ENCODE results near the gene TRAPPC2.
A peak's percentile ranks its signal among the peaks of the same experiment; 100 is the strongest.

TRAPPC2 gene

DNA sequence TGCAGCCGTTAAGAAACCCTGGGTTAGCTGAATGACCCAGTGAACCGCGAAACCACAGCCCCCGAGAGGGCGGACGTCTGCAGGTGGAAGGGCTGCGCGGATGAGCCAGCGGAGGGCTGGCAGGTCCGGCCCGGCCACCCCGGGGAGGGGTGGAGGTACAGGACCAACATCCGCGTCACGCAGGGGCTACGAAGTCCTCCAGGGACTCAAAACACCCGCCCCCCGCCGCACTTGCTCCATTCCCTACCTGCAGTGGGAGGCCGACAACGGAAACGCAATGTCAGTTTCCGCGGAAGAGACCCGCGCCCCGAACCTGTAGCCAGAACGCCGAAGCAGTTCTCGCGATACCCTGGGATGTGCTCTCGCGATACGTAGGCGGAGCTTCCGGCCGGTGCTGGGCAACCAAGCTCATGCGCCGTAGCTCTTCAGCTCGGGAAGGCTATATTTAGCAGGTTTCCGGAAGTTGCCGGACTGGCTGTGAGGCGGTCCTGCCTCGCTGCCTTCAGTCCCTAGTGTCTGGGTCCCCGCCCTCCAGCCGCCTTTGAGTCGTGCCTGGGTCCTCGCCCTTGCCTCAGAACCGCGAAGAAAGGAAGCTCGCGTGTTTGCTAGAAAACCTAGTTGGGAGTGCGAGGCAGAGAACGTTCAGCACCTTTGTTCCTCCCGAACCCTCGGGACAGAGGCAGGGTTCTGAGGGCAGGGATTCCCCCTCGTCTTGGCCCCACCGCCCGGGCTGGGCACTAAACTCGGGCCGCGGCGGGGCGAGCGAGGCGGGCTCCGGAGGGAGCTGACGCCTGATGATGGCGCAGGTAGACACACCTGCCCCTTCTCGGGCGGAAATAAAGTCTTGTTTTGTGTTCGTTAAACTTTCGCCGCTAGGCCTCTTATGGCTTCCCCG lies at the start of gene TRAPPC2, which contains the start of gene OFD1:
TSS of gene TRAPPC2 (minus strand) at position 343 of the 895 bp plus-strand sequence. CDS start 14,657 bp downstream, outside the sequence.
TSS of gene OFD1 (plus strand) at position 471 of the 895 bp plus-strand sequence. CDS start at position 795, 324 bp downstream.
- DNase-seq (peak; percentile 84), ATAC-seq (peak; percentile 98)
- Mint-ChIP-seq H3K4me1 (peaks cover 51% of the 10 kb centered on the region), H3K27me3 (no peaks in the 10 kb centered on the region), H3K4me3 (peak within 1 kb of the TSS; percentile 89), H3K36me3 (ENCODE audit: low read depth) (peaks cover 29% of the 10 kb centered on the region), H3K9me3 (no peaks in the 10 kb centered on the region), H3K27ac (peak within 1 kb of the TSS; percentile 94)

DNA sequence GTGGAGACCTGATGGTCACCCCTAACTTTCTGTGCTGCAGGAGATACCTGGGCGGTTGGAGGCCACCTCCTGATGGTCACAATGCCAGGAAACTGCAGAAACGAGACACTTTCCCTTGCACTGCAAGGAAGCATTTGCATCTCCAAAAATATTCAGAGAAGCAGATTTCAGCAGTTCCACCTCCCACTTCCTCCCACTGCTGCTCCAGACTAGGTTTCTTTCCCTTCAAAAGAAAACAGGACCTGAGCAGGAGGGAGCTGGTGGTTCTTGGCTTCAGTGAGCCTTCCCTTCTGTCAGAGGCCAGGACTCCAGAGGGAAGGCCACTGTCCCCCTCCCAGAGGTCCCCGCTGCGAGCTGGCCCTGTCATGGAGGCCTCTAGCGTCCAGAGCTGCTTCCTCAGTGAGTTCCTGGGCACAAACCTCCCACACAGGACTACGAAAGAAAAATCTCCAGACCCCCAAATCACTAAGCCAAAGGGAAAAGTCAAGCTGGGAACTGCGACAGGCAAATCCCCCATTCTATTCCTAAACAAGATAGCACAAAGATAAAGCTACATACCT lies 46.5 kb upstream of the TRAPPC2 start:
- H3K9me3 Mint-ChIP-seq: no peaks in the 10 kb centered on the region
- H3K4me1 Mint-ChIP-seq: peaks cover 8% of the 10 kb centered on the region
- H3K4me3 Mint-ChIP-seq: no peak overlapping the region
- no peak for DNase-seq
- no peak overlapping the region for H3K27ac Mint-ChIP-seq
- peaks cover under 1% of the 10 kb centered on the region for H3K36me3 Mint-ChIP-seq (ENCODE audit: low read depth)
- ATAC-seq: no peak
- no peaks in the 10 kb centered on the region for H3K27me3 Mint-ChIP-seq

DNA sequence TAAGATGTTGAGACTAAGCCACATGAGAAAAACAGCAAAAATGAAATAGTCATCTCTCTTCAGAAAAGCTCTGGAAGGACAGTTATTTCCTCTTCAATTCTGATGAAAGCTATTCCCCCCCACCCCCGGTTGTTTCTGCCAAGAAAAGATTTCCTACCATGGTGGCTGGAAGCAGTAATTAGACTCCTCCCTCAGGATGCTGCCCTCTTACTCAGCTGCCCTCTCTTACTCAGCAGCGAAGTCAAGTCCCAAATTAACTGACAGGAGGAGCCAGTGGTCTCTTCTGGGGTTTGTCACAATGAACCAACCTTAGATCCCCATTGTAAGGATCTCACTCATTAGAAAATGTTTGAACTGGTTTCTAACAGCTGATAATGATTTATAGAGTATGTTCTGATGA lies 44.5 kb upstream of the TRAPPC2 start:
- no peak for DNase-seq

DNA sequence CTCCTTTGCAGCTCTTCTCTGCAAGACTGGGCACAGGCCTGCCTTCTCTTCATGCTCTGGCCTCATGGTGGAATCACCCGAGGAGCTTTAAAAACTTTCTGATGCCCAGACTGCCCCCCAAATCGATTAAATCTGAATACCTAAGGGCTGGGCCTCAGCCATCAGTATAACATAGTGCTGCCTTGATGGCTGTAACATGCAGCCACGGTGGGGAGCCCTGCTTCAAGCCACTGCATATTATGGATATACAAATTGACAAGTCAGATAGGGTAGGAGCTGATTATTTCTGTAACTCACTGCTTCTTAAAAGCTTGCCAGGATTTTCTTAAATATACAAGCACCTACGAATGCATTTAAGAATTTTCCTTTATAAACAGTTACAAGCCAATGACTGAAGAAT lies 42.0 kb upstream of the TRAPPC2 start:
- DNase-seq: no peak
- no peaks in the 10 kb centered on the region for H3K9me3 Mint-ChIP-seq
- no peak overlapping the region for H3K27ac Mint-ChIP-seq
- H3K4me3 Mint-ChIP-seq: no peak overlapping the region
- H3K4me1 Mint-ChIP-seq: peaks cover 8% of the 10 kb centered on the region
- H3K27me3 Mint-ChIP-seq: no peaks in the 10 kb centered on the region
- ATAC-seq: no peak
- H3K36me3 Mint-ChIP-seq (ENCODE audit: low read depth): peaks cover 10% of the 10 kb centered on the region

More for the DNA sequence above, 44.5 kb upstream of the TRAPPC2 start:
- peak; percentile 49 for ATAC-seq
- H3K27me3 Mint-ChIP-seq: no peaks in the 10 kb centered on the region
- peaks cover 8% of the 10 kb centered on the region for H3K4me1 Mint-ChIP-seq
- H3K4me3 Mint-ChIP-seq: no peak overlapping the region
- H3K36me3 Mint-ChIP-seq (ENCODE audit: low read depth): peaks cover 4% of the 10 kb centered on the region
- no peaks in the 10 kb centered on the region for H3K9me3 Mint-ChIP-seq
- peak overlapping the region; percentile 27 for H3K27ac Mint-ChIP-seq

DNA sequence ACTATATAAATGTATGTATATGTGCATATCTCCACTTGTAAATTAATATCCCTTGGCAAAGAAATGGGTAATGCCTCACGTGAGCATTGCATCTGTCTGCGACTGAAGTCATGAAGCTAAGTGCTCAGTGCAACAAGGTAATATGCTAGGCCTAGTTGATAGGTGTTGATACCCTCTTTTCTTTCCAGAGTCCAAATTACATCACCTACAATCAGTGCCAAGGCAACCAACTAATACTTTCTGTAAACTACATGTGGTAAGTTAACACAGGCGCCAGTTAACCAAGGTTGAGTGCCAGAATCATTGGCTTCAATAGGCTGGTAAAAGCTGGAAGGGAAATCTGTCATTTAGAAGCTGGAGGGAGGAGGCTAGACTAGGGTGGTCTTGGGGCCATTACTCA lies 41.4 kb upstream of the TRAPPC2 start:
- DNase-seq: no peak
- no peak for ATAC-seq
- Mint-ChIP-seq H3K27me3 (no peaks in the 10 kb centered on the region), H3K9me3 (no peaks in the 10 kb centered on the region), H3K27ac (no peak overlapping the region), H3K36me3 (ENCODE audit: low read depth) (peaks cover 10% of the 10 kb centered on the region), H3K4me3 (no peak overlapping the region), H3K4me1 (peaks cover 8% of the 10 kb centered on the region)

DNA sequence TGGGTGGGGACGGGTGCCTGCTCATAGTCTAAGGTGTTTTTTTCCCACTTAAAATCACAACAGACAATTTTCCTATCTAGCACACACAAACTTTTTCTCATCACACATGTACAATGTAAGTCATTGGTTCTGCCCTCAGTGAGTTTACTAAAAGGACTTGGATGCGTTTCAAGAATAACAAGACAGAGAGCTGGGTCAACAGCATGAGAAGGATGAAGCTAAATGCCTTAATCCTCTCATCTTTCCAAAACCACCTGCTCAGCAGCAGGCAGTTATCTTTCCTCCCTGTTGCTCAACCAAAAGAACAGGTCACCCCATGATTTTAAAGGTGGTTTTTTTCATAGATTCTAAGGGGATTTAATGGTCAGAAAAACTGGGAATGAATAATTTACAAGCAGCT lies 40.3 kb upstream of the TRAPPC2 start:
- Mint-ChIP-seq H3K4me3 (no peak overlapping the region), H3K27me3 (no peaks in the 10 kb centered on the region), H3K4me1 (peaks cover 16% of the 10 kb centered on the region), H3K36me3 (ENCODE audit: low read depth) (peaks cover 15% of the 10 kb centered on the region), H3K9me3 (no peaks in the 10 kb centered on the region), H3K27ac (no peak overlapping the region)
- no peak for DNase-seq
- no peak for ATAC-seq

DNA sequence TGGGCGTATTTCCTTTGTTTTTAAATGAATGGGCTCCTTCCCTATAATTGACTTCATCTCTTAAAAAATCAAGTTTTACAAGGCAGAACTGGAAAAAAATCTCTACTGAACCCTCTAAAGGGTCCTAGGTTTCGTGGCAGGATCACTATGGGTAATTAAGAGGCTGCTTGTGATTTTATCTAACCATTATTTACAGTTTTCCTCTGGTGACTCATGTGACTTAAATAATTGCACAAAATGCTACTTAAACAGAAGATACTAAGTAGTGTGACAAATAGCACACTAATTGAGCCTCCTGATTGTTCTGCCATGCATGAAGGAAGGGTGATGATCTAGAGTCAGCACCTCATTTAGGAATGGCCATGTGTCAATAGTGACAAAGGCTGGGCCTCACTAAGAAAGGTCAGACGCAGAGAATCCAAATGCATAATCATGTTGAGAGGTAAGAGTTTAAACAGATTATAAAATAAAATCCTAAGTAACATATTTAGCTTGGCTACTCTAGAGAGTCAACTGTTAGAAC lies 35.7 kb upstream of the TRAPPC2 start:
- Mint-ChIP-seq H3K27me3 (no peaks in the 10 kb centered on the region), H3K4me3 (no peak overlapping the region), H3K4me1 (peaks cover 8% of the 10 kb centered on the region), H3K36me3 (ENCODE audit: low read depth) (peaks cover 21% of the 10 kb centered on the region), H3K9me3 (no peaks in the 10 kb centered on the region), H3K27ac (no peak overlapping the region)
- no peak for DNase-seq
- ATAC-seq: no peak

DNA sequence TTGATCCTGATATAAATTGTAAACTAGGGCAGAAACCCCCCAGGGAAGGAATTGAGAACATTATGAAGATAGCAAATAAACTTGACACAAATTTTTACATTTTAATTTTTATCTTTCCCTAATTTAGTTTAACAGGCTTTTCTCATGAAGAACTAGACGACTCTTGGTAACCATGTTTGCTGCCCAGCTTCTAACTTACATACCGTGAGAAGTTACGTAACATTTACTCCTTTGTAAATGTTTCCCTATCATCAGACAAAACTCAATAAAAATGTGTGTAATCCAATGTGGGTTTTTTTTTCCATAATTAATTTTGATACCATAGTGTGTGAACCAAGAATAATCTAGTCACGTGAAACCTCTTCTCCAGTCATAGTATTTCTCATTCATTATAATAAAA lies 34.5 kb upstream of the TRAPPC2 start:
- ATAC-seq (no peak), DNase-seq (no peak)
- Mint-ChIP-seq H3K27ac (no peak overlapping the region), H3K9me3 (no peaks in the 10 kb centered on the region), H3K4me3 (no peak overlapping the region), H3K36me3 (ENCODE audit: low read depth) (peaks cover 24% of the 10 kb centered on the region), H3K4me1 (peaks cover 8% of the 10 kb centered on the region), H3K27me3 (no peaks in the 10 kb centered on the region)

DNA sequence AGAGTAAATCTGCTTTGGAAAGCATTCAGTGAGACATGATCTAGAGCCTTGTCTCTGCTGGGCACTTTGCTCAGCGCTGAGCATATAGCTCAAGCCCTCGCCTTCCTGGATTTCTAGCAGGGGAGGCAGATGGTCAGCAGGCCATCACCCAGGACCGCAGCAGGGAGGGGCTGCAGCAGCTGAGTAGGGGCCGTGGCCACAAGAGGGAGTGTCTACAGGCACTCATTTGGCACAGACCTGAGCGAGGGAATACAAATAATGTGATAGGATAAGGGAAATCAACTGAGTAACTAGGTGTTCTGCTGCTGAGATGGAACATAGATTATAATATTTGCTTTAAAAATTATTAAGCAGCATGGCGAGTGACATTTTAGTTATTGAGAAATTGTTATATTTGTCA lies 30.3 kb upstream of the TRAPPC2 start:
- H3K4me1 Mint-ChIP-seq: peaks cover 13% of the 10 kb centered on the region
- no peak overlapping the region for H3K4me3 Mint-ChIP-seq
- ATAC-seq: no peak
- H3K36me3 Mint-ChIP-seq (ENCODE audit: low read depth): peaks cover 21% of the 10 kb centered on the region
- H3K9me3 Mint-ChIP-seq: no peaks in the 10 kb centered on the region
- no peak for DNase-seq
- no peaks in the 10 kb centered on the region for H3K27me3 Mint-ChIP-seq
- H3K27ac Mint-ChIP-seq: no peak overlapping the region

DNA sequence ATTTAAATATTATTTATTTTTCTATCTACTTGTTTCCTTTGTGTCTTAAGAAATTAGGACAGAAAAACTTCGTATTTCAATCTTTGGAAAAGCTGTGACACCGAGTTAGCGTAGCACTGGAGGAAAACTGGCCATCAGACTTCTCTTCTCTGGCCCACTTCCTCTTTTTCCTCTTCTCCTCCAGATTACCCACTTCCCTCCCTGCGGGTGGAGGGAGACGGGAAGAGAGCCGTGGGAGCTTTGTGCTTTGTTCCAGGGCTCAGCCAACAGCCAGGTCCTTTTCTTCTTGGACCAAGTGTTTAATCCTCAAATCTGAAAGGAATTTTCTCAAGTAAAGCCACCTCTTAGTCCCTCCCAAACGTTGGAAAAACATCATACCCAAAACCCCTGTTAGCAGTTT lies 29.9 kb upstream of the TRAPPC2 start:
- Mint-ChIP-seq H3K4me1 (peaks cover 16% of the 10 kb centered on the region), H3K36me3 (ENCODE audit: low read depth) (peaks cover 20% of the 10 kb centered on the region), H3K27me3 (no peaks in the 10 kb centered on the region), H3K27ac (no peak overlapping the region), H3K4me3 (no peak overlapping the region), H3K9me3 (no peaks in the 10 kb centered on the region)
- DNase-seq (no peak), ATAC-seq (no peak)

DNA sequence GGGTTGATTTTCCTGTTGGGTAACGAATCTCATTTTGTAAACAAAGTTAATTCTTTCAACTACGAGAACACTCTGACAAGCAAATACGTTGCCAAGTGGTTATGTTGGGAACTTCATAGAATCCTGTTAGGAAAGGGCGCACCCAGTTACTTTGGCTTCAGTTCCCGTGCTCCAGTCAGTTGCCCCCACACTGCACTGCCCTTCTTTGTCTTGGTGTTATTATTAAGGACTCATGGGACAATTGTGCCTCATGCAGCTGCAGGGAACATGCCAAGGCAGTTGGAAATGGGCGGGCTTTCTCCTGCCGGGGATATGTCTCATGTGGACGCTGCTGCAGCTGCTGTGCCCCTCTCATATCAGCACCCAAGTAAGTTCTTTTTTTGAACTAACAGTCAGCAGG lies 29.1 kb upstream of the TRAPPC2 start:
- Mint-ChIP-seq H3K9me3 (no peaks in the 10 kb centered on the region), H3K27me3 (no peaks in the 10 kb centered on the region), H3K4me1 (peaks cover 20% of the 10 kb centered on the region), H3K27ac (no peak overlapping the region), H3K36me3 (ENCODE audit: low read depth) (peaks cover 17% of the 10 kb centered on the region), H3K4me3 (no peak overlapping the region)
- no peak for DNase-seq
- no peak for ATAC-seq

DNA sequence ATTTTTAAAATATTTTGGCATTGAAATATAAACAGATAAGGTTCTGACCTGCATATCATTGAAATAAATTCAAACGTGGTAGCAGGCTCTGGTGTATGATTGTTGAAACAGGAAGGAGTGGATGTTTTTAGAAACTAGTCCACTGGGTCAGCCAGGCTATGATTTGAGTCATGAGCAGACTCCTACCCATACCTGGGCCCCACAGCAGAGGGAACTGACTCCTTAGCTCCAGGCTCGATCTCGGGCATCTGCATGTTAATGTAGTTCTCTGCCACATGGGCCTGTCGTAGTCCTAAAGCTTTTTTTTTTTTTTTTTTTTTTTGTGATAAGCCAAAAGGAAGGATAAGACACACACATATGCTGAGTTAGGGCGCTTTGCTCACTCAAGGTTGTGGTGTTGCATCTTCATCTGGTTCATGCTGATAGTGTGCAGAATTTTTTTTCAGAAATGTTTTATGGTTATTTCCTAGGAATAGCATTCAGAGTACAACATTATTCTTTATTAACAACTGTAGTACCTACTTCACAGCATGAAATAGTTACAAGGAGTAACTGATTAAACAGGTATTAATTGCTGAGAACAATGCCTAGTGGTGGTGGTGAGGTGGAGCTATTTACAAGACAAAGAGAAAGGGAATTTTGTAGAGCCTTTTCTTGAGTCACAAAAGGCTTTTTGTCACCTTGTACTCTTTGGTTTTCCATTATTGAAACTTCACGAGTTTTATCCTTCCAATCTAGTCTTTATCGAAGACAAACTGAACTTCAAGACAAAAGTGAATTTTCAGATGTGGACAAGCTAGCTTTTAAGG lies 27.4 kb upstream of the TRAPPC2 start:
- DNase-seq: no peak
- H3K36me3 Mint-ChIP-seq (ENCODE audit: low read depth): peaks cover 27% of the 10 kb centered on the region
- H3K27ac Mint-ChIP-seq: no peak overlapping the region

DNA sequence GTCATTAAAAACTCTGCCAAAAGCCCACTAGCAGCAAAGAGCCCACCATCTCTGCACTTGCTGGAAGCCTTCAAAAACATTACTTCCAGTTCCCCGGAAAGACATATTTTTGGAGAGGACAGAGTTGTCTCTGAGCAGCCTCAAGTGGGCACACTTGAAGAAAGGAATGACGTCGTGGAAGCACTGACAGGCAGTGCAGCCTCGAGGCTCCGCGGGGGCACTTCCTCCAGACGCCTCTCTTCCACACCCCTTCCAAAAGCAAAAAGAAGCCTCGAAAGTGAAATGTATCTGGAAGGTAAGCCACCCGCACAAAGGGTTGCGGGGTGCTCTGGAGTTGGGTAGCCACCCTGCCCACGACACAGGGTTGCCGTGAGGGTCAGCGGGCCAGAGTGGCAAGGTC lies 26.0 kb upstream of the TRAPPC2 start:
- Mint-ChIP-seq H3K27me3 (no peaks in the 10 kb centered on the region), H3K4me3 (no peak overlapping the region), H3K4me1 (peaks cover 22% of the 10 kb centered on the region), H3K36me3 (ENCODE audit: low read depth) (peaks cover 31% of the 10 kb centered on the region), H3K27ac (no peak overlapping the region), H3K9me3 (no peaks in the 10 kb centered on the region)
- ATAC-seq (no peak), DNase-seq (no peak)

More for the DNA sequence above, 27.4 kb upstream of the TRAPPC2 start:
- Mint-ChIP-seq H3K27me3 (no peaks in the 10 kb centered on the region), H3K4me1 (peaks cover 20% of the 10 kb centered on the region), H3K9me3 (no peaks in the 10 kb centered on the region), H3K4me3 (no peak overlapping the region)
- no peak for ATAC-seq

DNA sequence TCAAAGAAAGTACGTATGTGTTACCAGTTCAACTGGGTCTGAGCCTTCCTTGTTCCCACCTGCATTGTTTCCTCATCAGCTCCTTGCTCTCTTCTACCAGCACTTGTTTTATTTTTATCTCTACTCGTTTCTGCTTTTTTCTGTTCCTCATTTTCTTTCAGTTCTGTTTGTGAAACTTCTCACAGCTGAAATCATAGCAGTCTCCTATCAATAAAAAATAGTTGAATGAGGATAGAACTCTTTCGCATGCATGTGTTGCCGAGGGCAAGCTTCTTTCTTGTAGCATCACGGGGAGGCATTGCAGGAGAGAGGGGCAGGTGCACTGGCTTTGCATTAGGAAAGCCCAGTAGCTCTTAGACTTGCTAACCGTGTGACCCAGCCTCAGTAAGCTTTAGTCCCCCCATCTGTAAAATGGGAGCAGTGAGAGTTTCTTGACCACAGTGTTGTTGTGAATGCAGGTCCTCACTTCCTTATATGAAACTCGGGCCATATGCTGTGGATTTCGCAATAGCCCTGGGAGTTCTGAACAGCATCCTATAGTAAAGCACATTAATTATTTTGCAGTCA lies 24.8 kb upstream of the TRAPPC2 start:
- Mint-ChIP-seq H3K9me3 (no peaks in the 10 kb centered on the region), H3K27ac (no peak overlapping the region), H3K27me3 (no peaks in the 10 kb centered on the region), H3K36me3 (ENCODE audit: low read depth) (peaks cover 30% of the 10 kb centered on the region), H3K4me1 (peaks cover 31% of the 10 kb centered on the region), H3K4me3 (no peak overlapping the region)
- no peak for DNase-seq
- no peak for ATAC-seq
